IMR-90 (cell line): ENCODE measurements around the gene SYTL2. TPM values are rescaled to one million over a fixed set of nuclear protein-coding genes. Genes with fewer than 3 reads are reported as not detected.
A peak's percentile ranks its signal among the peaks of the same experiment; 100 is the strongest.

Source experiments
- ATAC-seq: fragments of 200-7000 bp; cut with Tn5 transposase; 2 replicates; pipeline ENCODE4 v1.9.1; 2020; ENCODE audit warnings: low read depth, mild to moderate bottlenecking, moderate library complexity
- BruUV-seq: library from RNA; stranded (reverse); fragments of 400-500 nt; replicated peaks from 2 replicates; lab custom pipeline; 2021; lab: Mats Ljungman, UMichigan
- CTCF ChIA-PET: fragments of 300-600 bp; formaldehyde crosslinking; extraction: SDS; loops from one replicate; lab custom pipeline; 2021; ENCODE audit warnings: antibody characterized with exemption; lab: Yijun Ruan, JAX
- POLR2A ChIA-PET: fragments of 300-600 bp; sonication (Branson Sonifier 250); formaldehyde crosslinking; loops from one replicate; lab custom pipeline; 2022; ENCODE audit warnings: antibody characterized with exemption; ENCODE audit not compliant: unreplicated experiment; lab: Charles Lee
- DNase-seq: peaks from one replicate; pipeline ENCODE4 v3.0.0; 2013
- H2AFZ ChIP-seq: replicated peaks from 2 replicates; pipeline ENCODE3; 2013; ENCODE audit warnings: low read length, mild to moderate bottlenecking; ENCODE audit not compliant: poor library complexity
- H2AK5ac ChIP-seq: 2 replicates; pipeline ENCODE4 v1.6.1; 2013; ENCODE audit warnings: low read depth, low read length, inconsistent platforms
- H2AK9ac ChIP-seq: replicated peaks from 2 replicates; pipeline ENCODE3; 2013; ENCODE audit warnings: mild to moderate bottlenecking, low read depth, low read length, moderate library complexity; ENCODE audit not compliant: poor library complexity
- H2BK120ac ChIP-seq: 2 replicates; pipeline ENCODE4 v1.6.1; 2013; ENCODE audit warnings: low read depth, low read length, inconsistent platforms
- H2BK15ac ChIP-seq: 3 replicates; pipeline ENCODE4 v1.6.1; 2013; ENCODE audit warnings: low read depth, low read length, inconsistent platforms
- H2BK20ac ChIP-seq: 2 replicates; pipeline ENCODE4 v1.6.1; 2013; ENCODE audit warnings: low read depth, mild to moderate bottlenecking, inconsistent platforms, low read length, moderate library complexity
- H2BK5ac ChIP-seq: 2 replicates; pipeline ENCODE4 v1.6.1; 2013; ENCODE audit warnings: mild to moderate bottlenecking, low read depth, low read length, inconsistent platforms; ENCODE audit not compliant: poor library complexity, severe bottlenecking
- H3K14ac ChIP-seq: replicated peaks from 2 replicates; pipeline ENCODE4 v1.6.1; 2013; ENCODE audit warnings: low read depth, low read length, inconsistent platforms
- H3K18ac ChIP-seq: 2 replicates; pipeline ENCODE4 v1.6.1; 2013; ENCODE audit warnings: low read depth, low read length, control low read depth
- H3K23ac ChIP-seq: 2 replicates; pipeline ENCODE4 v1.6.1; 2013; ENCODE audit warnings: low read depth, low read length, inconsistent platforms
- H3K27ac ChIP-seq: 2 replicates; pipeline ENCODE4 v1.5.1; 2013; ENCODE audit warnings: mild to moderate bottlenecking, control low read depth, low read length; ENCODE audit not compliant: insufficient read depth
- H3K27me3 ChIP-seq: 2 replicates; pipeline ENCODE4 v1.6.1; 2013; ENCODE audit warnings: low read length; ENCODE audit not compliant: control insufficient read depth, insufficient read depth
- H3K36me3 ChIP-seq: 2 replicates; pipeline ENCODE4 v1.6.1; 2013; ENCODE audit warnings: low read length, mixed read lengths; ENCODE audit not compliant: control insufficient read depth, insufficient read depth
- H3K4ac ChIP-seq: 2 replicates; pipeline ENCODE4 v1.6.1; 2013; ENCODE audit warnings: low read depth, low read length, inconsistent platforms
- H3K4me1 ChIP-seq: 2 replicates; pipeline ENCODE4 v1.6.1; 2013; ENCODE audit warnings: low read length, mixed read lengths; ENCODE audit not compliant: control insufficient read depth, insufficient read depth
- H3K4me2 ChIP-seq: 2 replicates; pipeline ENCODE4 v1.6.1; 2013; ENCODE audit warnings: low read depth, mild to moderate bottlenecking, control low read depth, low read length, moderate library complexity
- H3K4me3 ChIP-seq: 2 replicates; pipeline ENCODE4 v1.5.1; 2013; ENCODE audit warnings: low read depth, mild to moderate bottlenecking, control low read depth, low read length, moderate library complexity; ENCODE audit not compliant: insufficient read depth
- H3K56ac ChIP-seq: 2 replicates; pipeline ENCODE4 v1.6.1; 2013; ENCODE audit warnings: low read length, inconsistent platforms; ENCODE audit not compliant: insufficient read depth; ENCODE audit errors: extremely low read depth
- H3K79me1 ChIP-seq, 2 experiments: 2 replicates each; pipeline ENCODE4 v1.6.1; 2013; ENCODE audit warnings: low read length in 2 of 2, inconsistent platforms in 1 of 2, low read depth in 1 of 2
- H3K9ac ChIP-seq: 2 replicates; pipeline ENCODE4 v1.6.1; 2013; ENCODE audit warnings: low read depth, low read length, control low read depth
- H3K9me1 ChIP-seq: 2 replicates; pipeline ENCODE4 v1.6.1; 2013; ENCODE audit warnings: low read length, inconsistent platforms; ENCODE audit not compliant: insufficient read depth
- H3K9me3 ChIP-seq: 2 replicates; pipeline ENCODE4 v1.6.1; 2013; ENCODE audit warnings: low read length; ENCODE audit not compliant: control insufficient read depth, insufficient read depth
- H4K20me1 ChIP-seq: 2 replicates; pipeline ENCODE4 v1.6.1; 2013; ENCODE audit warnings: low read length, inconsistent platforms; ENCODE audit not compliant: insufficient read depth
- H4K5ac ChIP-seq: 2 replicates; pipeline ENCODE4 v1.6.1; 2013; ENCODE audit warnings: mild to moderate bottlenecking, low read depth, low read length, control low read depth
- H4K8ac ChIP-seq, 2 experiments: 2 replicates each; pipeline ENCODE4 v1.6.1; 2013; ENCODE audit warnings: low read depth in 2 of 2, low read length in 2 of 2, control low read depth in 1 of 2, inconsistent platforms in 1 of 2
- H4K91ac ChIP-seq: 2 replicates; pipeline ENCODE4 v1.6.1; 2013; ENCODE audit warnings: low read depth, low read length, inconsistent platforms; ENCODE audit not compliant: insufficient read depth
- CTCF ChIP-seq: conservative IDR thresholded peaks from 2 replicates; pipeline ENCODE4 v1.5.1; 2012; ENCODE audit warnings: mild to moderate bottlenecking, low read depth, low read length, improper control_type of control experiment
- FOS ChIP-seq: fragments of 150-350 bp; IDR thresholded peaks from 2 replicates; pipeline ENCODE4 v1.6.1; 2016; ENCODE audit warnings: low read depth, low read length
- MAFK ChIP-seq: IDR thresholded peaks from 2 replicates; pipeline ENCODE4 v1.6.1; 2012; ENCODE audit warnings: low read depth, low read length, improper control_type of control experiment
- MAZ ChIP-seq: IDR thresholded peaks from 2 replicates; pipeline ENCODE4 v1.6.1; 2012; ENCODE audit warnings: low read depth, mild to moderate bottlenecking, low read length, improper control_type of control experiment, moderate library complexity, borderline replicate concordance
- MXI1 ChIP-seq: IDR thresholded peaks from 2 replicates; pipeline ENCODE4 v1.6.1; 2012; ENCODE audit warnings: low read depth, mild to moderate bottlenecking, low read length, moderate library complexity, borderline replicate concordance
- NFE2L2 ChIP-seq: fragments of 150-350 bp; IDR thresholded peaks from 2 replicates; pipeline ENCODE4 v1.6.1; 2016; ENCODE audit warnings: low read depth, mild to moderate bottlenecking, low read length
- POLR2A ChIP-seq: IDR thresholded peaks from 2 replicates; pipeline ENCODE4 v1.6.1; 2012; ENCODE audit warnings: mild to moderate bottlenecking, low read depth, low read length
- RAD21 ChIP-seq: IDR thresholded peaks from 2 replicates; pipeline ENCODE4 v1.6.1; 2012; ENCODE audit warnings: low read length, improper control_type of control experiment
- RCOR1 ChIP-seq: IDR thresholded peaks from 2 replicates; pipeline ENCODE4 v1.6.1; 2012; ENCODE audit warnings: mild to moderate bottlenecking, low read length, improper control_type of control experiment; ENCODE audit not compliant: insufficient replicate concordance
- RFX5 ChIP-seq: IDR thresholded peaks from 2 replicates; pipeline ENCODE4 v1.8.0; 2012; ENCODE audit warnings: low read depth, mild to moderate bottlenecking, low read length, moderate library complexity
- SMC3 ChIP-seq: fragments of 150-350 bp; IDR thresholded peaks from 2 replicates; pipeline ENCODE4 v1.6.1; 2016; ENCODE audit warnings: low read depth, mild to moderate bottlenecking, antibody characterized with exemption, low read length, moderate library complexity
- USF2 ChIP-seq: fragments of 150-350 bp; IDR thresholded peaks from 2 replicates; pipeline ENCODE4 v1.6.1; 2017; ENCODE audit warnings: mild to moderate bottlenecking, antibody characterized with exemption, low read length, low read depth
- WGBS, 2 experiments: methylation state at CpG; one replicate each; pipeline versions ENCODE4 v1.1.5 to v1.1.7; 2013; ENCODE audit warnings: missing lambda C conversion rate in 2 of 2; ENCODE audit not compliant: insufficient read length in 1 of 2; ENCODE audit errors: extremely low coverage in 2 of 2; 5-methylcytosine and 5-hydroxymethylcytosine counted together
- dilution Hi-C: fragments of 300-500 bp; cut with HindIII; formaldehyde crosslinking; loops from one replicate; pipeline ENCODE4 v1.14.3; 2018; ENCODE audit warnings: low sequenced_read_pairs; ENCODE audit not compliant: unreplicated experiment
- in situ Hi-C: fragments of 300-500 bp; cut with MboI; formaldehyde crosslinking; loops from 3 replicates; pipeline ENCODE4 v1.14.3; 2019; ENCODE audit warnings: low sequenced_read_pairs, inconsistent platforms, mixed read lengths
- intact Hi-C: fragments of 100-400 bp; cut with micrococcal nuclease; formaldehyde crosslinking; loops from 2 replicates; pipeline ENCODE4 v1.10.0; 2022
- polyA plus RNA-seq, 3 experiments: library from polyadenylated mRNA; depleted of rRNA; stranded (reverse); fragments of >200 nt; gene quantifications; 2 replicates each; pipeline ENCODE4 v1.2.3, GENCODE V29; 2012; ENCODE audit warnings: low replicate concordance in 1 of 3
- total RNA-seq: library from RNA; depleted of rRNA; stranded (reverse); fragments of >200 nt; gene quantifications from 2 replicates; pipeline ENCODE4 v1.2.3, GENCODE V29; 2012

SYTL2 gene
- total and polyA plus RNA-seq, 2 of the 4 experiments (the other 2 are of a cell fraction), result 45.2 to 70.0 TPM

- no peak for TF ChIP-seq RCOR1
- peak; percentile 60 for TF ChIP-seq SMC3
These were observed 15.3 kb upstream of the SYTL2 start (continued) for GRCh38 chr11:85826116-85826855.

GRCh38 chr11:85825616-85826015 is 14.7 kb upstream of the SYTL2 start:
- intact Hi-C loops, result no loop called here
- H3K27ac ChIP-seq, result no peak overlapping the region
- no peak overlapping the region for H3K4me3 ChIP-seq
- no CpG with 5 or more reads among the region's 3 CpGs for WGBS, 2 experiments
- peaks cover 35% of the 10 kb centered on the region for H3K4me1 ChIP-seq
- DNase-seq (no peak), ATAC-seq (no peak)
- H4K20me1 ChIP-seq, result peaks cover 4% of the 10 kb centered on the region; the same call in 1 of the 2 replicates
- H3K79me1 ChIP-seq, result peaks cover 0 to 14% of the 10 kb centered on the region in 2 experiments; a peak in 2 of 4 replicates
- no peak overlapping the region for H3K9ac ChIP-seq
- H2BK20ac ChIP-seq, result 0 out of 2 replicates have a peak overlapping the region, but pooled peaks have one; percentile 26
- peaks cover 31% of the 10 kb centered on the region for H3K9me1 ChIP-seq
- H2AK5ac ChIP-seq, result peak overlapping the region; percentile 49; the same call in 1 of the 2 replicates
- H3K4ac ChIP-seq, result peak overlapping the region; percentile 62
- in situ Hi-C loops, result loop anchor here (10.0 kb wide), 1 partner anchor 141 kb away; the partner anchor contains the start of gene CCDC89
- H3K18ac ChIP-seq, result no peak overlapping the region
- BruUV-seq, result no TSS peak
- H2BK120ac ChIP-seq, result no peak overlapping the region
- no peak overlapping the region for H4K5ac ChIP-seq
- no peak overlapping the region for H2BK5ac ChIP-seq
- H3K23ac ChIP-seq, result no peak overlapping the region
- H3K14ac ChIP-seq, result 0 out of 2 replicates have a peak overlapping the region, but pooled peaks have one; percentile 0
- dilution Hi-C loops, result no loop called here
- H3K9me3 ChIP-seq, result no peaks in the 10 kb centered on the region
- H4K91ac ChIP-seq, result peak overlapping the region; percentile 67
- H2AFZ ChIP-seq, result no peak overlapping the region
- H3K36me3 ChIP-seq, result no peaks in the 10 kb centered on the region
- no peak overlapping the region for H2AK9ac ChIP-seq
- H2BK15ac ChIP-seq, result peak overlapping the region; percentile 82; the same call in 2 of the 3 replicates
- no peak overlapping the region for H3K4me2 ChIP-seq
- ChIA-PET CTCF (interaction anchor here (0.7 to 3.5 kb wide), 4 partner anchors 9 to 115 kb away, joined by 3 to 17 read pairs (median 7); no protein-coding TSS in a partner anchor), POLR2A (no interaction called here)
- H3K27me3 ChIP-seq, result no peaks in the 10 kb centered on the region
- no peak overlapping the region for H3K56ac ChIP-seq
- H4K8ac ChIP-seq, result peak overlapping the region in 1 of 2 experiments; percentile 28; a peak in 1 of 4 replicates
- TF ChIP-seq MXI1 (no peak), CTCF (no peak), SMC3 (no peak), RAD21 (no peak), POLR2A (no peak), RFX5 (no peak), USF2 (no peak), FOS (no peak), MAFK (no peak), NFE2L2 (no peak), RCOR1 (no peak), MAZ (no peak)
